Calu3 (cell line): ENCODE measurements around the gene RPGRIP1L. TPM values are rescaled to one million over a fixed set of nuclear protein-coding genes. Genes with fewer than 3 reads are reported as not detected.

ENCODE experiments used
- BruUV-seq: library from RNA; stranded (reverse); fragments of 400-500 nt; replicated peaks from 2 replicates; lab custom pipeline; 2021; lab: Mats Ljungman, UMichigan
- CTCF ChIA-PET: fragments of 300-600 bp; sonication (Branson Sonifier 250); formaldehyde crosslinking; loops from one replicate; lab custom pipeline; 2022; ENCODE audit warnings: antibody characterized with exemption; lab: Charles Lee
- DNase-seq: peaks from one replicate; pipeline ENCODE4 v3.0.0; 2022
- H3K27ac Mint-ChIP-seq: one replicate; pipeline ENCODE4 v1.8.0; 2022; ENCODE audit warnings: mixed read lengths; ENCODE audit not compliant: unreplicated experiment
- H3K27me3 Mint-ChIP-seq: one replicate; pipeline ENCODE4 v1.8.0; 2022; ENCODE audit warnings: mixed read lengths; ENCODE audit not compliant: unreplicated experiment
- H3K36me3 Mint-ChIP-seq: one replicate; pipeline ENCODE4 v1.8.0; 2022; ENCODE audit warnings: mild to moderate bottlenecking, moderate library complexity, mixed read lengths; ENCODE audit not compliant: insufficient read depth, unreplicated experiment
- H3K4me1 Mint-ChIP-seq: one replicate; pipeline ENCODE4 v1.8.0; 2022; ENCODE audit warnings: mild to moderate bottlenecking, low read depth, mixed read lengths; ENCODE audit not compliant: unreplicated experiment
- H3K4me3 Mint-ChIP-seq: one replicate; pipeline ENCODE4 v1.8.0; 2022; ENCODE audit warnings: mild to moderate bottlenecking, low read depth, moderate library complexity, mixed read lengths; ENCODE audit not compliant: unreplicated experiment
- H3K9me3 Mint-ChIP-seq: one replicate; pipeline ENCODE4 v1.8.0; 2022; ENCODE audit warnings: low read depth, mixed read lengths; ENCODE audit not compliant: unreplicated experiment
- CTCF ChIP-seq: fragments of 200-600 bp; IDR thresholded peaks from one replicate; pipeline ENCODE4 v1.8.0; 2022; ENCODE audit warnings: antibody characterized with exemption; ENCODE audit not compliant: unreplicated experiment
- intact Hi-C: fragments of 100-400 bp; cut with micrococcal nuclease; formaldehyde crosslinking; loops from one replicate; pipeline ENCODE4 v1.10.0; 2022; ENCODE audit not compliant: unreplicated experiment
- total RNA-seq: library from RNA; stranded (reverse); gene quantifications from 2 replicates; pipeline ENCODE4 v1.2.3, GENCODE V29; 2022

RPGRIP1L gene
- total RNA-seq, 1 experiment from 2014 or later = 16.6 TPM

GRCh38 chr16:53745086-53745485 lies 41.4 kb upstream of the RPGRIP1L start:
- Mint-ChIP-seq H3K9me3 (peaks cover 6% of the 10 kb centered on the region), H3K27ac (peak overlapping the region; percentile 90), H3K4me3 (peak overlapping the region; percentile 52), H3K27me3 (no peaks in the 10 kb centered on the region), H3K4me1 (peaks cover 65% of the 10 kb centered on the region), H3K36me3 (peaks cover 13% of the 10 kb centered on the region)
- no peak for TF ChIP-seq CTCF
- CTCF ChIA-PET = interaction anchor here (0.5 to 4.0 kb wide), 9 partner anchors 9 to 1755 kb away, joined by 3 to 70 read pairs (median 4); no protein-coding TSS in a partner anchor
- intact Hi-C loops = no loop called here
- BruUV-seq = no TSS peak
- no peak for DNase-seq

GRCh38 chr16:53744449-53744848 lies 40.8 kb upstream of the RPGRIP1L start:
- H3K9me3 Mint-ChIP-seq = peaks cover 6% of the 10 kb centered on the region
- H3K4me3 Mint-ChIP-seq = peak overlapping the region; percentile 52
- BruUV-seq = no TSS peak
- CTCF ChIA-PET = interaction anchor here (0.5 to 4.0 kb wide), 10 partner anchors 9 to 1756 kb away, joined by 3 to 70 read pairs (median 4); no protein-coding TSS in a partner anchor
- peak overlapping the region; percentile 90 for H3K27ac Mint-ChIP-seq
- H3K4me1 Mint-ChIP-seq = peaks cover 65% of the 10 kb centered on the region
- intact Hi-C loops = no loop called here
- peak; percentile 47 for DNase-seq
- no peak for TF ChIP-seq CTCF
- peaks cover 13% of the 10 kb centered on the region for H3K36me3 Mint-ChIP-seq
- no peaks in the 10 kb centered on the region for H3K27me3 Mint-ChIP-seq

GRCh38 chr16:53743149-53743566 lies 39.5 kb upstream of the RPGRIP1L start:
- Mint-ChIP-seq H3K27ac (no peak overlapping the region), H3K27me3 (no peaks in the 10 kb centered on the region), H3K9me3 (peaks cover 5% of the 10 kb centered on the region), H3K4me3 (no peak overlapping the region), H3K4me1 (peaks cover 65% of the 10 kb centered on the region), H3K36me3 (peaks cover 13% of the 10 kb centered on the region)
- intact Hi-C loops = loop anchor here (2.0 kb wide), 1 partner anchor 14 kb away; no protein-coding TSS in a partner anchor
- CTCF ChIA-PET = interaction anchor here (0.7 to 4.0 kb wide), 7 partner anchors 13 to 135 kb away, joined by 3 to 70 read pairs (median 4); partner anchors contain the start of genes FTO and RPGRIP1L
- peak; percentile 66 for TF ChIP-seq CTCF
- DNase-seq = peak; percentile 54
- BruUV-seq = no TSS peak

- TF ChIP-seq CTCF = no peak
- Mint-ChIP-seq H3K4me1 (peaks cover 52% of the 10 kb centered on the region), H3K27me3 (no peaks in the 10 kb centered on the region), H3K27ac (no peak overlapping the region), H3K36me3 (peaks cover 13% of the 10 kb centered on the region), H3K4me3 (no peak overlapping the region), H3K9me3 (no peaks in the 10 kb centered on the region)
- no peak for DNase-seq
- intact Hi-C loops = no loop called here
- CTCF ChIA-PET = no interaction called here
- BruUV-seq = no TSS peak
Observed at GRCh38 chr16:53741546-53741945, 37.9 kb upstream of the RPGRIP1L start.
